ENCODE measurements around the gene GALNT2.

DNA sequence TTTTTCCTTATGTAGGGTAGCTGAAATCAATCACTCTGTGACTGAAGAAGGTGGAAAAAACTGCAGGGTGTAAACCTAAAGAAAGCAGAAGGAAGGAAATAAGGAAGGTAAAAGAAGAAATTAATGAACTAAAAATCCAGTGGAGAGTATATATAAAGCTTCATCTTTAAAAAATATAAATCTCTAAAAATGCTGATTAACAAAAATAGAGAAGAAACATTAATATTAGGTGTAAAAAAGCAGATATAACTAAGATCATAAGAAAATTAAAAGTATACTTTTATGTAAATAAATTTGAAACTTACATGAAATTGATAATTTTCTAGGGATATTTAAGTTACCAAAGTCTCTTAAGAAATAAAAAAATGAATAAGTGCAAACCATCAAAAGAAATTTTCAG, 159.8 kb downstream of the GALNT2 start:
- TF ChIP-seq POLR2AphosphoS5 (IDR thresholded peaks at IDR 0.05; ENCODE audit: borderline replicate concordance, low read depth, low read length) (no peak), EZH2 (IDR thresholded peaks at IDR 0.05) (no peak)
